Measurements from ENCODE around the gene DPH7.
A peak's percentile ranks its signal among the peaks of the same experiment; 100 is the strongest.
"Not testable (repeated sequence)": the region's sequence is repeated elsewhere in the genome, so short reads cannot be mapped to it uniquely, and the experiment has no call there.

Gene DPH7

GRCh38 chr9:137553654-137554053, 25.1 kb downstream of the DPH7 start:
- not testable (repeated sequence) for H3K4me3 Mint-ChIP-seq; H3K27ac Mint-ChIP-seq; H3K9me3 Mint-ChIP-seq; ATAC-seq (ENCODE audit: low read depth); H3K27me3 Mint-ChIP-seq; H3K4me1 Mint-ChIP-seq; DNase-seq (ENCODE audit: low spot score in 2 of 2)
- H3K36me3 Mint-ChIP-seq, result peaks cover 16% of the 10 kb centered on the region

DNA sequence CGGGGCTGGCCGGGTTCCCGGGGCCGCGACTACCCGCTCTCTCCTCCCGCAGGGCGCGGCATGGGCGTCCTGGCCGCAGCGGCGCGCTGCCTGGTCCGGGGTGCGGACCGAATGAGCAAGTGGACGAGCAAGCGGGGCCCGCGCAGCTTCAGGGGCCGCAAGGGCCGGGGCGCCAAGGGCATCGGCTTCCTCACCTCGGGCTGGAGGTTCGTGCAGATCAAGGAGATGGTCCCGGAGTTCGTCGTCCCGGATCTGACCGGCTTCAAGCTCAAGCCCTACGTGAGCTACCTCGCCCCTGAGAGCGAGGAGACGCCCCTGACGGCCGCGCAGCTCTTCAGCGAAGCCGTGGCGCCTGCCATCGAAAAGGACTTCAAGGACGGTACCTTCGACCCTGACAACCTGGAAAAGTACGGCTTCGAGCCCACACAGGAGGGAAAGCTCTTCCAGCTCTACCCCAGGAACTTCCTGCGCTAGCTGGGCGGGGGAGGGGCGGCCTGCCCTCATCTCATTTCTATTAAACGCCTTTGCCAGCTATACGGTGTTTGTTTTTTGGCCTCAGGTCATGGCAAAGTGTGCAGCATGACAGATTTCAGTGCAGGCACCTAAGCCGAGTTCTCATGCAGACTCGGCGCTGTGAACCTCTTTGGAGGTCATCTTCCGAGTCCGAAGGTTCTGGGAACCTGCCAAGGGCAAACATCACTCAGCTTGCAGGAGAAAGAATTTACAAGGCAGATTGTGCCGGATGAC, 26.5 kb downstream of the DPH7 start:
- Mint-ChIP-seq H3K9me3 (no peaks in the 10 kb centered on the region), H3K4me3 (peak overlapping the region; percentile 84), H3K4me1 (peaks cover 14% of the 10 kb centered on the region), H3K27ac (peak overlapping the region; percentile 79), H3K27me3 (no peaks in the 10 kb centered on the region), H3K36me3 (peaks cover 14% of the 10 kb centered on the region)
- ATAC-seq (ENCODE audit: low read depth) (peak; percentile 6), DNase-seq (ENCODE audit: low spot score in 2 of 2) (peak in 1 of 2 donors; percentile 16)

- DNase-seq (ENCODE audit: low spot score in 2 of 2) (peak; percentile 68 to 81), ATAC-seq (ENCODE audit: low read depth) (peak; percentile 85)
- H3K4me1 Mint-ChIP-seq, result peaks cover 14% of the 10 kb centered on the region
- H3K36me3 Mint-ChIP-seq, result peaks cover 10% of the 10 kb centered on the region
- no peaks in the 10 kb centered on the region for H3K27me3 Mint-ChIP-seq
- peak within 1 kb of the TSS; percentile 79 for H3K27ac Mint-ChIP-seq
- peak within 1 kb of the TSS; percentile 84 for H3K4me3 Mint-ChIP-seq
- no peaks in the 10 kb centered on the region for H3K9me3 Mint-ChIP-seq
Observed at GRCh38 chr9:137551264-137552021, 27.3 kb downstream of the DPH7 start, which contains the start of gene MRPL41. MRPL41 (plus strand) TSS chr9:137551879; CDS start chr9:137552082, 203 bp downstream.

- Mint-ChIP-seq H3K4me1 (peaks cover 16% of the 10 kb centered on the region), H3K4me3 (peak overlapping the region; percentile 82), H3K27ac (peak overlapping the region; percentile 24)
- H3K27me3 Mint-ChIP-seq; DNase-seq (ENCODE audit: low spot score in 2 of 2); H3K36me3 Mint-ChIP-seq; H3K9me3 Mint-ChIP-seq: not testable (repeated sequence)
- peak; percentile 4 for ATAC-seq (ENCODE audit: low read depth)
Observed at GRCh38 chr9:137550958-137551263, 27.8 kb downstream of the DPH7 start.

DNA sequence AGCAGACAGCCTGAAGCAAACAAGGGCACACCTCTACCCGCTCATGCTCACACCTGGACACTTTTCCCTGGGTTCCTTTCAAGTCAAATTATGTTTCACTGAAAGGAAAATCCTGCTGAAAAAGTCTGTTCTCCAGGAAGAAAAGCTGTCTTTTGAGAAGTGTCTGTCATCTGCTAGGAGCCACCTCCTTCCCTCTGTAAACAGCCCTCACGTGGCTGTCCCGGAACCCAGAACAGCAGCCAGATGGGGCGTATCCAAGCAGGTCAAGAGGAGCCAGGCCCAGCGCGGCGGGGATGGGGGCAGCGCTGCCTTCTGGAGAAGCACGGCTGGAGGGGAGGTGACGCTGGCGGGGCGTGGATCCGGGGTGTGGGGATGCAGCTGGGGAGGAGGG, 28.5 kb downstream of the DPH7 start, which contains the start of gene PNPLA7:
TSS of gene PNPLA7 (minus strand) at position 172 of the 391 bp plus-strand sequence. CDS start 205 bp downstream, outside the sequence.
- peaks cover 5% of the 10 kb centered on the region for H3K36me3 Mint-ChIP-seq
- H3K9me3 Mint-ChIP-seq, result no peaks in the 10 kb centered on the region
- peak within 1 kb of the TSS; percentile 99 for H3K4me3 Mint-ChIP-seq
- H3K27ac Mint-ChIP-seq, result peak within 1 kb of the TSS; percentile 95
- H3K4me1 Mint-ChIP-seq, result peaks cover 17% of the 10 kb centered on the region
- DNase-seq (ENCODE audit: low spot score in 2 of 2) (peak; percentile 22 to 46), ATAC-seq (ENCODE audit: low read depth) (peak; percentile 23)
- H3K27me3 Mint-ChIP-seq, result no peaks in the 10 kb centered on the region

DNA sequence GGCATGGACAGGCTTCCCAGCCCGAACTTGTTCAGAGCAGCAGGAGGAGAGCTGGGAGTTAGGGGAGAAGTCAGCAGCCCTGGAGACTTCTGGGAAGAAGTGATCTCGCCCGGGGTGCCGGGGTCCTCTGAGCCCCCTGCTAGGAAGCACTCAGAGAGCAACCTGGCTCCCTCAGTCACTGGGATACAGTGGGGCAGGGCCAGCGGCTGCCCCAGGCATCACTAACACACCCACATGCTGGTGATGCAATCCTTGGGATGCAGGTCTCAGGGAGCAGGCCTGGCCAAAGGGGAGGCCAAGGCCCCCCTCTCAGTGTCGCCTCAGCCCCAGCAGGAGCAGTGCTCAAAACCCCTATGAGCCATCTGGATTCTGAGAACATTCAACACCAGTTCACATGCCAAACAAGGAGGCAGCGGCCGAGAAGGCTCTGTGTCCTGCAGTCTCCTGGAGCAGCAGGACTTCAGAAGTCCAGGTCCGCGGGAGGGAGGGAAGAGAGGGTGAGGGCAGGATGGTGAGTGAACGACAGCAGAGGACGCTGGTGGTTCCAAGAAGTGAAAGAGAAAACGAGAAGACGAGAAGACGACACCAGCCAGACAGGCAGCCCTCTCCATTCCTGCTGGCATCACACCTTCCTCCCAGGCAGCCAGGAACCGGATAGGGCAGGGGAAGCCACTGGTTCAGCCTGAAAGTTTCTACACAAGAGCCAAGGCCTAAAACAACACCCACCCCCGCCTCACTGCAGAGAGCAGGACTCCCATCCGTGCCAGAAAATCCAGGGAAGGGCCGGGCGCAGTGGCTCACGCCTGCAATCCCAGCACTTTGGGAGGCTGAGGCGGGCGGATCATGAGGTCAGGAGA, 30.8 kb downstream of the DPH7 start:
- Mint-ChIP-seq H3K27ac (no peak overlapping the region), H3K4me1 (peaks cover 17% of the 10 kb centered on the region), H3K9me3 (no peaks in the 10 kb centered on the region), H3K27me3 (no peaks in the 10 kb centered on the region), H3K4me3 (peak overlapping the region; percentile 61), H3K36me3 (peaks cover 8% of the 10 kb centered on the region)
- ATAC-seq (ENCODE audit: low read depth) (no peak), DNase-seq (ENCODE audit: low spot score in 2 of 2) (no peak)

DNA sequence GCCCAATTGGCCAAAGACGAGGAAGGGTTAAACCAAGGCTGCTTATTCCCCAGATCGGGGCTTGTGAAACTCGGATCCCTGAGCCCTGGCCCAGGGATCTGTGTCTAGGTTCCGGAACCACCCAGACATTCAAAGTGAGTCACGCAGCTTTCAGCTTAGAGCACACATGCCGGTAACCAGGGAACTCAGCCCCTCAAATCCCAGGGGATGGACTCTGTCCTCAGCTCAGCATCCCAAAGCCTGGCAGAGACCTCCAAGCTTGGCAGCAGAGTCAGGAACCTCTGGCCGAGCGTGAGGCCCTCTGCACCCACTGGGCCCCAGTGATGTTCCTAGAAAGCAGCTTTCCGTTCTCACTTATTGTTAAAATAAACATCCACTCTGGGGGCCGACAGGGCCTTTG, 33.6 kb downstream of the DPH7 start:
- H3K27me3 Mint-ChIP-seq, result no peaks in the 10 kb centered on the region
- no peaks in the 10 kb centered on the region for H3K9me3 Mint-ChIP-seq
- H3K36me3 Mint-ChIP-seq, result peaks cover 8% of the 10 kb centered on the region
- no peak for ATAC-seq (ENCODE audit: low read depth)
- peaks cover 12% of the 10 kb centered on the region for H3K4me1 Mint-ChIP-seq
- DNase-seq (ENCODE audit: low spot score in 2 of 2), result no peak
- no peak overlapping the region for H3K27ac Mint-ChIP-seq
- no peak overlapping the region for H3K4me3 Mint-ChIP-seq

- Mint-ChIP-seq H3K4me3 (no peak overlapping the region), H3K9me3 (no peaks in the 10 kb centered on the region)
- no peak for DNase-seq (ENCODE audit: low spot score in 2 of 2)
Observed at GRCh38 chr9:137544176-137544760, 34.5 kb downstream of the DPH7 start.

DNA sequence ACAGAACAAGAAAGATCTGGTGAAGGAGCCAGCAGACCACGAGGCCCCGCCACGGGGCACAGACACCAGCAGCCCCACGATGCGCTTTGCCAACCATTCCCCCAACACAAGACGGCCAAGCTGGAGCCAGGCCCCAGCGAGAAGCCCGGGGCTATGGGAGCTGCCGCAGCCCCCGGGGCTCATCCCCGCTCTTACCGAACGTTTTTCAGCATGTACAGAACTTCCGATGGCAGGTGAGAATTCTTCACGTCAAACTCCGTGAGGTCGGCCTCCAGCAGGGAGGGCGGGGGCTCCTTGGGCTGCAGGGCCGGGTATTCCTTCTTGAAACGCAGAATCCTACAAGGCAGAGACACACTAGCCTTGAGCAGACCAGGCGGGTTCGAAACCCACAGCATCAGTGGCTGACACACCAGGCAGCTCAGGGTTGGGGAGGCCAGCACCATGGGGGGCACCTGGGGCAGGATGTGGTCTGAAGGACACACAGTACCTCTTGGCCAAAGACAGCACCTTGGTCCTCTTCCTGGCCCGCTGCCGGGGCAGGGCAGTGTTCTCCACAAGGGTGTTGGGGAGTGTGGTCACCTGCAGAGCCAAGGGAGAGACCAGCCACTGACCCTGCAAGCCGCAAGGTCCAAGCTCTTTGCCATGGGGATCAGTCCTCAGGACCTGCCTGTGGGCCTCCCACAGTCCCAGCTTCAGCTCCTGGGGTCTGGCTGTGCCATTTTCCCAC, 35.3 kb downstream of the DPH7 start:
- H3K27me3 Mint-ChIP-seq, result no peaks in the 10 kb centered on the region
- ATAC-seq (ENCODE audit: low read depth) (no peak), DNase-seq (ENCODE audit: low spot score in 2 of 2) (no peak)
- no peak overlapping the region for H3K4me3 Mint-ChIP-seq
- H3K27ac Mint-ChIP-seq, result no peak overlapping the region
- H3K9me3 Mint-ChIP-seq, result no peaks in the 10 kb centered on the region
- peaks cover 8% of the 10 kb centered on the region for H3K36me3 Mint-ChIP-seq
- peaks cover 7% of the 10 kb centered on the region for H3K4me1 Mint-ChIP-seq

More at GRCh38 chr9:137544176-137544760, 34.5 kb downstream of the DPH7 start:
- no peak for ATAC-seq (ENCODE audit: low read depth)
- Mint-ChIP-seq H3K36me3 (peaks cover 8% of the 10 kb centered on the region), H3K27me3 (no peaks in the 10 kb centered on the region), H3K4me1 (peaks cover 7% of the 10 kb centered on the region), H3K27ac (no peak overlapping the region)

DNA sequence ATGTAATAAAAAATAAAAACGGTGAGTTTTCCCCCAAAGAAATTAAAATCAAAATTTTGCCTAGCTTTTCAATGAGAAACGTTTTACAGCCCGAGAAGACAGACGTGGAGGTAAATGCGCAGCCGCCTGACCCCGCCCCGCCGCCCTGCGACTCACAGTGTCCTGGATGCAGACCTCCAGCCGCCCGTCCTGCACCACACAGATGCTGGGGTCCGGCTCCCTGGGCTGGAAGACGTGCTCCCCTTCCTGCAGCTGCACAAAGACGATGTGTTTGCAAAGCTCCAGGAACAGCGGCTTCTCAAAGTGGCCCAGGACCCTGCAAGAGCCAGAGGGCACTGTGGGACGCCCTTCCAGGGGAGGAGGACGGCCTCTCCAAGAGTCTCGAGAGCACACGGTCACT, 36.2 kb downstream of the DPH7 start:
- no peaks in the 10 kb centered on the region for H3K27me3 Mint-ChIP-seq
- peaks cover 5% of the 10 kb centered on the region for H3K4me1 Mint-ChIP-seq
- ATAC-seq (ENCODE audit: low read depth) (no peak), DNase-seq (ENCODE audit: low spot score in 2 of 2) (no peak)
- no peak overlapping the region for H3K27ac Mint-ChIP-seq
- H3K4me3 Mint-ChIP-seq, result no peak overlapping the region
- peaks cover 8% of the 10 kb centered on the region for H3K36me3 Mint-ChIP-seq
- no peaks in the 10 kb centered on the region for H3K9me3 Mint-ChIP-seq

DNA sequence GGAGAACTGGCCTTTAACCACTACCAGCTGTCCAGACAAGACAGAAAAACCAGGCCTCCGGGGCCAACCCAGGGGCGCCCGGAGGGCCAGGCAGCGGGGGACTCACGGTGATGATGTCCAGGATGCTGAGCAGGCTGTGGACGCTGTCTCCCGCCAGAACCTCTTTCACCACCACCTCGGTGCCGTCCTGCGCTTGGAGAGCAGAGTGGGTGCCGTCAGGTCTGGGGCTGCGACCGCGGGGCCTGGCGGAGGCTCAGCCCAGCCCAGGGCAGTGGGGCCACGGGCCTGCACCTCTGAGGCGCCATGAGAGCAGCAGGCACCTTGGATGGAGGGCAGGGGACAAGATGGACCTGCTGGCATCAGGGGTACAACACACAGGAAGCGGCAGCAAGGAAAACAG, 38.2 kb downstream of the DPH7 start:
- H3K9me3 Mint-ChIP-seq, result peaks cover 5% of the 10 kb centered on the region
- DNase-seq (ENCODE audit: low spot score in 2 of 2) (no peak), ATAC-seq (ENCODE audit: low read depth) (no peak)
- H3K27me3 Mint-ChIP-seq, result no peaks in the 10 kb centered on the region
- H3K36me3 Mint-ChIP-seq, result peaks cover 6% of the 10 kb centered on the region
- peaks cover 5% of the 10 kb centered on the region for H3K4me1 Mint-ChIP-seq
- H3K27ac Mint-ChIP-seq, result no peak overlapping the region
- no peak overlapping the region for H3K4me3 Mint-ChIP-seq

GRCh38 chr9:137538058-137538457, 40.7 kb downstream of the DPH7 start:
- Mint-ChIP-seq H3K27me3 (no peaks in the 10 kb centered on the region), H3K36me3 (peaks cover 3% of the 10 kb centered on the region), H3K27ac (no peak overlapping the region), H3K4me1 (peaks cover 11% of the 10 kb centered on the region), H3K9me3 (peaks cover 5% of the 10 kb centered on the region), H3K4me3 (no peak overlapping the region)
- DNase-seq (ENCODE audit: low spot score in 2 of 2) (no peak), ATAC-seq (ENCODE audit: low read depth) (no peak)

GRCh38 chr9:137536594-137537131, 42.1 kb downstream of the DPH7 start:
- DNase-seq (ENCODE audit: low spot score in 2 of 2); H3K9me3 Mint-ChIP-seq; H3K27me3 Mint-ChIP-seq; H3K4me3 Mint-ChIP-seq; H3K27ac Mint-ChIP-seq; ATAC-seq (ENCODE audit: low read depth); H3K36me3 Mint-ChIP-seq: not testable (repeated sequence)
- H3K4me1 Mint-ChIP-seq, result peaks cover 11% of the 10 kb centered on the region

Measured in memory B cell (primary cell).